Body of pancreas (tissue), 4 donors: ENCODE measurements around the gene RBM20. TPM values are rescaled to one million over a fixed set of nuclear protein-coding genes. Genes with fewer than 3 reads are reported as not detected.

Experiments used
- ATAC-seq: fragments of 150-250 bp; one replicate; pipeline ENCODE4 v1.9.1; 2016
- DNase-seq, 4 donors: peaks; one replicate each; pipeline ENCODE4 v3.0.0-alpha.2; 2019
- H3K27ac ChIP-seq, 4 donors: fragments of 200-600 bp; sonication (generic); 1 replicate in 3 of 4; 2 replicates in 1 of 4; pipeline versions ENCODE4 v1.5.1 to v1.6.1; 2016 to 2019; ENCODE audit warnings: mild to moderate bottlenecking in 1 of 4, mixed read lengths in 1 of 4, moderate library complexity in 1 of 4
- H3K27me3 ChIP-seq, 2 donors: fragments of 200-600 bp; sonication (generic); one replicate each; pipeline ENCODE4 v1.6.0; 2016; ENCODE audit warnings: mild to moderate bottlenecking in 1 of 2
- H3K36me3 ChIP-seq, 2 donors: fragments of 200-600 bp; sonication (generic); replicated peaks in 1 of 2; 2 replicates each; pipeline ENCODE4 v1.5.1; 2016; ENCODE audit warnings: low read depth in 2 of 2; ENCODE audit not compliant: insufficient read depth in 1 of 2
- H3K4me1 ChIP-seq: fragments of 200-600 bp; sonication (generic); one replicate; pipeline ENCODE4 v1.6.0; 2016
- H3K4me3 ChIP-seq, 2 donors: fragments of 200-600 bp; sonication (generic); 1 replicate in 1 of 2; 2 replicates in 1 of 2; pipeline ENCODE4 v1.5.1; 2016 to 2019
- H3K9me3 ChIP-seq, 3 donors: fragments of 200-600 bp; sonication (generic); 1 replicate in 2 of 3; 2 replicates in 1 of 3; pipeline ENCODE4 v1.5.1; 2016
- POLR2A ChIP-seq, 3 donors: fragments of 450-650 bp; IDR thresholded peaks; one replicate each; pipeline ENCODE4 v1.6.1; 2016; ENCODE audit warnings: antibody characterized with exemption in 3 of 3, mild to moderate bottlenecking in 2 of 3
- WGBS, 2 donors: methylation state at CpG; one replicate each; pipeline ENCODE4 v1.1.5; 2017; 5-methylcytosine and 5-hydroxymethylcytosine counted together
- intact Hi-C: fragments of 100-400 bp; cut with DNase I; formaldehyde crosslinking; loops from one replicate; pipeline ENCODE4 v1.15.1; 2023
- total RNA-seq, 2 donors: library from RNA; depleted of rRNA; stranded (reverse); fragments of >200 nt; gene quantifications; one replicate each; pipeline ENCODE4 v1.1.0, GENCODE V29; 2016
- TF ChIP-seq, protein P1 (sequence below), 7 experiments: fragments of 450-650 bp in 4 of 7; fragments of 200-600 bp in 3 of 7; sonication (generic) in 3 of 7; IDR thresholded peaks; one replicate each; pipeline ENCODE4 v1.5.1; 2016 to 2019; ENCODE audit warnings: antibody characterized with exemption in 7 of 7

The RBM20 gene
- total RNA-seq, 2 donors from 2014 or later: 14.5 to 39.4 TPM

DNA sequence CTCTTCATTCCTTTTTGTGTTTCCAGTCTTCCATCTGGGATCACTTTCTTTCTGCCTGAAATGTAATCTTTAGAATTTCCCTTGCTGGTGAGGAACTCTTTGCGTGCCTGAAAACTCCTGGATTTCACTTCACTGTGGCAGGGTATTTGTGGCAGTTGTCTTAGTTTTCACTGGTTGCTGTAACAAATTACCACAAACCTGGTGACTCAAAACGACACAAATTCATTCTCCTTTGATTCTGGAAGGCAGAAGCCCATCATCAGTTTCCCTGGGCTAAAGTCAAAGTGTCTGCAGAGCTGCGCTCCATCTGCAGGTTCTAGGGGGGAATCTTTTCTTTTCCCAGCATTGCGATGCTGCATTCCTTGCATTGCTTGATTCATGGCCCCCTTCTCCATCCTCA, 109.3 kb downstream of the RBM20 start:
- Histone ChIP-seq H3K36me3 (no peaks in the 10 kb centered on the region), H3K27ac (no peak overlapping the region), H3K4me1 (peaks cover 7% of the 10 kb centered on the region), H3K4me3 (no peak overlapping the region), H3K9me3 (no peaks in the 10 kb centered on the region), H3K27me3 (no peaks in the 10 kb centered on the region)
- intact Hi-C loops: no loop called here
- TF ChIP-seq, protein P1, sequence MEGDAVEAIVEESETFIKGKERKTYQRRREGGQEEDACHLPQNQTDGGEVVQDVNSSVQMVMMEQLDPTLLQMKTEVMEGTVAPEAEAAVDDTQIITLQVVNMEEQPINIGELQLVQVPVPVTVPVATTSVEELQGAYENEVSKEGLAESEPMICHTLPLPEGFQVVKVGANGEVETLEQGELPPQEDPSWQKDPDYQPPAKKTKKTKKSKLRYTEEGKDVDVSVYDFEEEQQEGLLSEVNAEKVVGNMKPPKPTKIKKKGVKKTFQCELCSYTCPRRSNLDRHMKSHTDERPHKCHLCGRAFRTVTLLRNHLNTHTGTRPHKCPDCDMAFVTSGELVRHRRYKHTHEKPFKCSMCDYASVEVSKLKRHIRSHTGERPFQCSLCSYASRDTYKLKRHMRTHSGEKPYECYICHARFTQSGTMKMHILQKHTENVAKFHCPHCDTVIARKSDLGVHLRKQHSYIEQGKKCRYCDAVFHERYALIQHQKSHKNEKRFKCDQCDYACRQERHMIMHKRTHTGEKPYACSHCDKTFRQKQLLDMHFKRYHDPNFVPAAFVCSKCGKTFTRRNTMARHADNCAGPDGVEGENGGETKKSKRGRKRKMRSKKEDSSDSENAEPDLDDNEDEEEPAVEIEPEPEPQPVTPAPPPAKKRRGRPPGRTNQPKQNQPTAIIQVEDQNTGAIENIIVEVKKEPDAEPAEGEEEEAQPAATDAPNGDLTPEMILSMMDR (IDR thresholded peaks at IDR 0.05): no peak
- TF ChIP-seq POLR2A (IDR thresholded peaks at IDR 0.05): no peak
- no peak for ATAC-seq
- 84 to 93% methylated on average over 4 of the region's 4 CpGs for WGBS, 2 donors
- DNase-seq: no peak

GRCh38 chr10:110754375-110755105, 110.4 kb downstream of the RBM20 start:
- Histone ChIP-seq H3K9me3 (no peaks in the 10 kb centered on the region), H3K36me3 (no peaks in the 10 kb centered on the region), H3K27ac (no peak overlapping the region), H3K27me3 (no peaks in the 10 kb centered on the region), H3K4me3 (no peak overlapping the region), H3K4me1 (peaks cover 7% of the 10 kb centered on the region)
- ATAC-seq: no peak
- DNase-seq: no peak
- intact Hi-C loops: no loop called here
- 80 to 85% methylated on average over 3 of the region's 3 CpGs for WGBS, 2 donors
- no peak for TF ChIP-seq POLR2A (IDR thresholded peaks at IDR 0.05)
- TF ChIP-seq, protein P1 (IDR thresholded peaks at IDR 0.05): no peak

GRCh38 chr10:110755781-110756180, 111.6 kb downstream of the RBM20 start:
- WGBS, 2 donors: 77 to 85% methylated on average over 6 of the region's 6 CpGs
- Histone ChIP-seq H3K9me3 (no peaks in the 10 kb centered on the region), H3K36me3 (no peaks in the 10 kb centered on the region), H3K4me3 (no peak overlapping the region), H3K4me1 (peaks cover 7% of the 10 kb centered on the region), H3K27me3 (no peaks in the 10 kb centered on the region), H3K27ac (no peak overlapping the region)
- no peak for TF ChIP-seq POLR2A (IDR thresholded peaks at IDR 0.05)
- TF ChIP-seq, protein P1 (IDR thresholded peaks at IDR 0.05): no peak
- DNase-seq: no peak
- ATAC-seq: no peak
- intact Hi-C loops: no loop called here

DNA sequence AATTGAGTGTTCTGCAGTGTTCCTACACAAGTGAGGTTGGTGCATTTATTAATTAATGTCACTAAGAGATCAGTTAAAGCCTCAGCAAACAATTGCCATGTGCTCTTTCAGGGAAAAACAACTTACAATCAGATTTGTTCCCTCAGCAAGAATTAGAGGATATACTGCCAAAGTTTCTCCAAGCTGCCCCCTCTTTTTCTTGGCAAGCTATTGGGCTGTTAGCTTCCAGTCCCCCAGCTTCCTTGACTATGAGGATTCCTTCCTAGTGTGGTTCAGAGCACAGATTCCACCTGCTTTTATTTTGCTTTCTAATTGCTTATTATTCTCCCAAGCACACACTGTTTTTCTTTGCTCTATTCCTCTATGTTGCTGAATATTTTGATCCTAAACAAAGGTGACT, 112.7 kb downstream of the RBM20 start:
- no peak for ATAC-seq
- no peaks in the 10 kb centered on the region for H3K9me3 ChIP-seq

More for the DNA sequence above, 112.7 kb downstream of the RBM20 start:
- intact Hi-C loops: no loop called here
- Histone ChIP-seq H3K4me3 (no peak overlapping the region), H3K27ac (no peak overlapping the region), H3K36me3 (no peaks in the 10 kb centered on the region), H3K4me1 (peaks cover 7% of the 10 kb centered on the region), H3K27me3 (no peaks in the 10 kb centered on the region)
- DNase-seq: no peak
- no peak for TF ChIP-seq POLR2A (IDR thresholded peaks at IDR 0.05)
- TF ChIP-seq, protein P1 (IDR thresholded peaks at IDR 0.05): no peak
